GM12873 (cell line): ENCODE results near the gene PLCB1.

Experiments used
- CTCF ChIP-seq: IDR thresholded peaks from 2 replicates; pipeline ENCODE4 v1.5.1; 2012; ENCODE audit warnings: low read depth, mild to moderate bottlenecking, moderate library complexity, low read length, control low read depth; ENCODE audit not compliant: insufficient read depth; ENCODE audit errors: missing control alignments

The PLCB1 gene

GRCh38 chr20:8757146-8757545 lies 625.1 kb downstream of the PLCB1 start:
- no peak for TF ChIP-seq CTCF

- no peak for TF ChIP-seq CTCF
Measured at GRCh38 chr20:8764344-8764962, 632.4 kb downstream of the PLCB1 start.

- TF ChIP-seq CTCF = no peak
Measured at GRCh38 chr20:8766868-8767390, 634.9 kb downstream of the PLCB1 start.

- no peak for TF ChIP-seq CTCF
Measured at GRCh38 chr20:8774412-8774811, 642.3 kb downstream of the PLCB1 start.

GRCh38 chr20:8777911-8778310 lies 645.8 kb downstream of the PLCB1 start:
- TF ChIP-seq CTCF = no peak

- TF ChIP-seq CTCF = no peak
Measured at GRCh38 chr20:8778387-8778786, 646.3 kb downstream of the PLCB1 start.

GRCh38 chr20:8780915-8781314 lies 648.8 kb downstream of the PLCB1 start:
- TF ChIP-seq CTCF = no peak
